DMS79 (cell line): ENCODE results near the gene DENND6A.
A peak's percentile ranks its signal among the peaks of the same experiment; 100 is the strongest.
"Not testable (repeated sequence)": the region's sequence is repeated elsewhere in the genome, so short reads cannot be mapped to it uniquely, and the experiment has no call there.

Experiments used
- DNase-seq: peaks from one replicate; lab custom pipeline; 2025; lab: John Stamatoyannopoulos, UW

The DENND6A gene

GRCh38 chr3:57692396-57693147 lies at the start of gene DENND6A:
Gene DENND6A, minus strand, starts transcription at chr3:57693077. Its CDS starts 59 bp downstream, at chr3:57693018.
- DNase-seq, result peak; percentile 48

- no peak for DNase-seq
These were observed 47.1 kb upstream of the DENND6A start for GRCh38 chr3:57740027-57740426.

DNA sequence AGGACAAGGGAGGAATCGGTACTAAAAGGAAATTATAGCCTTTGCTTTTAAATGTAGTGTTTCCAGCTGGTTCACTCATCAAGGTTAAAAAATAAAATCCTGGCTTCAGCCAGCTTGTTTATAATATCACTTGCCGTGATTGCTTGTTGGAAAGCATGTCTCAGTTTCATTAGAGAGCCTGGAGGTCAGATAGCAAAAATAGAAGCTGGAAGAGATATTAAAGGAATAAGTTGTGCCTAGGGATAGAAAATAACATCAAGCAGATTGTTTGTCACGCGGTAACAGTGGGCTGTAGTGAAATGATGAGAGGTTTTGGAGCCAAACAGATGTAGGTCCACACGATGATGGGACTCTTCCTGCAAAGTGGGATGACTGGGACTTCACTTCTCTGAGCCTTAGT lies 45.5 kb upstream of the DENND6A start:
- DNase-seq, result no peak

- no peak for DNase-seq
These were observed 45.0 kb upstream of the DENND6A start for GRCh38 chr3:57737840-57738239.

GRCh38 chr3:57735405-57735804 lies 42.5 kb upstream of the DENND6A start:
- no peak for DNase-seq

- DNase-seq, result no peak
These were observed 40.9 kb upstream of the DENND6A start for GRCh38 chr3:57733790-57734189.

DNA sequence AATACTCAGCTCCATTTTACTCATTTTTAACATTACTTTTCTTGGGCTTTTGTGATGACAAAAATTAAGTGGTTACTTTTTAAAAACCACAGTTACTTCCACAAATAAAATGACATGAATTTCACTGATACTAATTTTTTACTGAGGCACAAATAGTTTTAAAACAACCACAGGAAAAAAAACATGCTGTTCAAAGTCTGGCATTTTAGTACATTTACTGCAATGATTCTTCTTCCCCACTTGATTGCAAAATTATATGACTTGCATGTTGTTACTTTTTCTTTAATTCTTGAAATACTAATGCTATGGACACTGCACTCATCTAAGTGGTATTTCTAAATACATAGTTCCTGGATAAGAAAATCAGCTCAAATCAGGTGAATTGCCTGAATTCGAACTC lies 38.4 kb upstream of the DENND6A start:
- no peak for DNase-seq

DNA sequence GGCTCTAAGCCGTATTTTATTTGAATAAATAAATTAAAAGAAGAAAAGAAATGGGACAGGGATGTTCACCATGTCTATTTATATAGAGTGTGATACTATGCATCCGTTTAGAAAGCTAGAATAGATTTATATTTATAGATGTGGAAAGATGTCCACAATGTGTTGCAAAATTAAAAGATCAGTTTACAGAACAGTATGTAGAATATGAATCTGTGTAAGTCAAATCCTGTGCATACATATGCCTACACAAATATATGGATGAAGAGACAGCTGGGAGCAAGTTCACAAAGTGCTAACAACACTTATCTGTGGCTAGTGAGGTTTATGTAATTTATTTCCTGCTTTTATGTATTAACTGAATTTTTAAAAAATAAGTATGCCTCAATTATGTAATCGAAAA lies 37.8 kb upstream of the DENND6A start:
- DNase-seq, result no peak

DNA sequence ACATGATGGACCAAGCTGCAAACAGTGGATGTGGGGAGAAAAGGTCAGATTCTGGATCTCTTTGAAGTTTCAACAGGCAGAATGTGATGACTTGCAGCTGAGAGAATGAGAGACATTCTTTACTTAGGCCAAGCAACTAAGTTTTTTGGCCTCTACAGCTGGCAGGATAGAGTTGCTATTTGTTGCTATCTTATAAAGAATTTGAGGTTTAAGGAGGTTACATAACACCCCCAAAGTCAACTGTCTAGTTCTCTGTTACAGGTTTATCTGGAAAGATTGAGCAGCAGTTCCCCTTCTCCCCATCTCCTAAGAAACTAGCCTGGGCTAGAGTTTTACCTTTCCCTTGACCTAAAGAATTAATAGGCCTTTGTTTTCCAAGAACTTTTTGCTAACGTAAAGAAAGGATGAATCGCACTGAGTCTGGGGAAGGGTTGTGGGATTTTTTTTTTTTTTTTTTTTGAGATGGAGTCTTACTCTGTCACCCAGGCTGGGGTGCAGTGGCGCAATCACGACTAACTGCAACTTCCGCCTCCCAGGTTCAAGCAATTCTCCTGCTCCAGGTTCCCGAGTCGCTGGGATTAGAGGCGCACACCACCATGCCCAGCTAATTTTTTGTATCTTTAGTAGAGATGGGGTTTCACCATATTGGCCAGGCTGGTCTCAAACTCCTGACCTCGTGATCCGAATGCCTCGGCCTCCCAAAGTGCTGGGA lies 36.6 kb upstream of the DENND6A start:
- no peak for DNase-seq

GRCh38 chr3:57727106-57727505 lies 34.2 kb upstream of the DENND6A start:
- no peak for DNase-seq

DNA sequence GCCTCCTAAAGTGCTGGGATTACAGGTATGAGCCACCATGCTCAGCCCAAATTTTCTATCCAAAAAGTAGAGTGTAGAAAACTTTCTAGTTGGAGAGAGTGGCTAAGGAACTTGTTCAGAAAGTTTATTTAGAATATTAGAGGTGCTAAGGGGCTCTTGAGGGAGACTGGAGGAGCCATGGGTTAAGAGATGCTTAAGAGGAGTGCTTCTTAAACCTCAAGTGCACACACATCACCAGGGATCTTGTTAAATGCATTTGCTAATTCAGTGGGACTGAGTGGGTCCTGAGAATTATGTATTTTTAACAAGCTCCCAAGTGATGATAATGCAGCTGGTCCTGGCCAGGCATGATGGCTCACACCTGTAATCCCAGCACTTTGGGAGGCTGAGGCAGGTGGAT lies 33.5 kb upstream of the DENND6A start:
- peak; percentile 65 for DNase-seq

GRCh38 chr3:57718118-57718517 lies 25.2 kb upstream of the DENND6A start:
- DNase-seq, result no peak

- no peak for DNase-seq
These were observed 24.5 kb upstream of the DENND6A start for GRCh38 chr3:57717205-57717868.

GRCh38 chr3:57715686-57716085 lies 22.8 kb upstream of the DENND6A start:
- no peak for DNase-seq

DNA sequence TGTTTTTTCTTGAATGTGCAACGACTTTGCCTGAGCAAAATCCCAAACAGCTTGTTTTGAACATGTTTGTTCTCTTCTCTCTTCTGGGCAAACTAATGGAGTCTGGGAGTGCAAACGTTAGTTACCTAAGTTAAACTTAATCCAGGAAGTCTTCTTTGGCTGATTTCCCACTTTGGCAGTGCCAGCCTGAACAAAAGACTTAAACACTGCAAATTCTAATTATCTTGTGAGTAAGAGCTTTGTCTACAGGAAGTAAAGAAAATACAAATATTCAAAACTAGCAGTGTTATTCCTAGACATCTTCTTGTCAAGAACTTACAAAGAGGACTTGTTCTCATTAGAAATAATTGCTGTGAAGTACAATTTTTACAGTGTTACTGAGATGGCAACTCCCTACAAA lies 16.7 kb upstream of the DENND6A start:
- DNase-seq, result no peak

- DNase-seq, result no peak
These were observed 16.2 kb upstream of the DENND6A start for GRCh38 chr3:57709031-57709430.

DNA sequence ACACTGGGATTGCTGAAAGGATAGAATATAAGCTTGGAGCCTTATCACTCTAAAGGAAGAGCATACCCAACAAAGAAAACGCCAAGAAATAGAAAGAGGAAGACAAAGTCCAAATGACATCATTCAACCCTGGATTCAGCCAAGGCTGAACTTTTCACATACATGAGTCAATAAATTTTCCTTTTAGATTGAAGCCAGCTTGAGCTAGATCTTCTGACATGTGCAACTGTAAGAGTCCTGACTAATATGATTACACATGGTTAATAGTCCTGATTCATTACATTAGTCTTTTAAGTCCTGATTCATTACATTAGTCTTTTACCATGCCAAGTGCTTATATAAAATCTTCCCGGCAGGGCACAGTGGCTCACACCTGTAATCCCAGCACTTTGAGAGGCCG lies 13.6 kb upstream of the DENND6A start:
- no peak for DNase-seq

DNA sequence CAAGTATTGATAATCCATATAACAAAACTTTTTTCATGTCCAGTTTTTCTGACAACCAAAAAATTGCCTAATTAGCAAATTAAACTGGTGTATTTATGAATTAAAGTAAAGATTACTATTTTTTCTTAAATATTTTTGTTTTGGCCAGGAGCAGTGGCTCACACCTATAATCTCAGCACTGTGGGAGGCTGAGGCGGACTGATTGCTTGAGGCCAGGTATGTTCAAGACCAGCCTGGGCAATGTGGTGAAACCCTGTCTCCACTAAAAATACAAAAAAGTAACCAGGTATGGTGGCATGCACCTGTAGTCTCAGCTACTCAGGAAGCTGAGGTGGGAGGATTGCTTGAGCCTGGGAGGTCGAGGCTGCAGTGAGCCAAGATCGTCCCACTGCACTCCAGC lies 12.5 kb upstream of the DENND6A start:
- DNase-seq, result not testable (repeated sequence)

- DNase-seq, result no peak
These were observed 8.9 kb upstream of the DENND6A start for GRCh38 chr3:57701781-57702180.

DNA sequence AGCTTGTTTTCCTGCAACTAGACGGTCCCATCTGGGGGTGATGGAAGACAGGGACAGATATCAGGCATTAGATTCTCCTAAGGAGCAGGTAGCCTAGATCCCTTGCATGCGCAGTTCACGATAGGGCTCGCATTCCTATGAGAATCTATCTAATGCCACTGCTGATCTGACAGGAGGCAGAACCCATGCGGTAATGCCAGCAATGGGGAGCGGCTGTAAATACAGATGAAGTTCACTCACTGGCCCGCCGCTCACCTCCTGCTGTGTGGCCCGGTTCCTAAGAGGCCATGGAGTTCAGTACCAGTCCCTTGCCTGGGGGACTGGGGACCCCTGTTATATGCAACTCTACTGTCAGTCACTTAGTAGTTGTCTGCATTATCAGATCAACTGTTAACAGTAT lies 7.9 kb upstream of the DENND6A start:
- no peak for DNase-seq

DNA sequence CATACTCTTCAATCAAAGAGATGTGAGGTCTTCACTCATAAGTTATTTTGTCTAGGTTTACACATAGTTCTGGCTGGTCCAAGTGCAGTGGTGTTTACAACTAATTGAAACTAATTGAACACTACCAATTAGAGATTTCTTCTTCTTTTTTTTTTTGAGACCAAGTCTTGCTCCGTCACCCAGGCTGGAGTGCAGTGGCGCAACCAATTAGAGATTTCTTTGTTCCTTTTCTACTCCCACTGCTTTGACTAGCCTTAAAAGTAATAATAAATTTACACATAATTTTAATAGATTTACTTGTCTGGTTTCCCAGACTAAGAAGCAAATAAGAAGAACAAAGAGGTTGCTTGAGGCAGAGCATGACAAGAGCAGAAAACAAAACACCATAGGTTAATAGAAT lies 6.7 kb upstream of the DENND6A start:
- no peak for DNase-seq

DNA sequence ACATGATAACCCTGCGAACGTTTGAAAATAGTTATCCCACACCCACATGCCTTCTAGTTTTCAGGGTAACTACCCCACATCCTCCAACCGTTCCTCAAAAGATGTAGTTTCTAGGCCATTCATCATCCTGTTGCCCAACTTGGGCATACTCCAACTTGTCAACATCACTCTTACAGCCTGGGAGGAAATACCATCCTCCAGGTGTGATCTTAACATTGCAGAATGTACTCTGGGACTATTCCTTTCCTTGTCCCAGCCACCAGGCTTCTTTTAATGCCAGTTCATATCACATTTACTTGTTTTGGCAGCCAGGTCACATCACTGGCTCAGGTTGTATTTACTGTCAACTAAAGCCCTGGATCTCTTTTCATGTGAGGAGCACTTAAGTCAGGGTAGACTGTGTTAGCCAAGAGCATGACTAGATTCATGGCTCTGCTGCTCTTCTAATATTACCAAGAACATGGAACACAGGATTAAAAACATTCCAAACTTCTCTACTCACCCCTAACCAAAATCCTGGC lies 4.0 kb upstream of the DENND6A start:
- DNase-seq, result no peak

DNA sequence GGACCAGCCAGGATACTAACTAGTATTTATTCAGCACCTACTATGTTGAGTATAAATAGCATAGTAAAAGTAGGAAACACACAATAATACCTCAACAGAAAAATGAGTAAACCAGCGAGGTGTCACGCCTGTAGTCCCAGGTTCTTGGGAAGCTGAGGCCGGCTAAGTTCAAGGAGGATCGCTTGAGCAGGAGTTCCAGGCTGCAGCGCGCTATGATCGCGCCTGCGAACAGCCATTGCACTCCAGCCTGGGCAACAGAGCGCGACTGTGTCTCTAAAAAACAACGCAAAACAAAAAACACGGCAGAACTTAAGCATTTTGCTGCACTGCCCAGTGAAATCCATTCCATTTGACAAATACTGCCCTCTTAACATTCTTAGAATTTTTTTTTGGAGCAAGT lies 1.3 kb upstream of the DENND6A start:
- DNase-seq, result no peak
